Aorta (tissue), 5 donors: ENCODE data around the gene MRTFA. TPM values are rescaled to one million over a fixed set of nuclear protein-coding genes. Genes with fewer than 3 reads are reported as not detected.
A peak's percentile ranks its signal among the peaks of the same experiment; 100 is the strongest.

Experiments used
- ATAC-seq: fragments of 200-7000 bp; cut with Tn5 transposase; one replicate; pipeline ENCODE4 v1.9.1; 2022; ENCODE audit warnings: moderate library complexity; ENCODE audit not compliant: low FRiP score
- DNase-seq, 2 donors: peaks; one replicate each; pipeline ENCODE4 v3.0.0-alpha.2; 2020
- H3K27ac ChIP-seq, 2 donors: one replicate each; pipeline ENCODE4 v1.5.1; 2013; ENCODE audit warnings: low read length in 2 of 2, mild to moderate bottlenecking in 2 of 2, moderate library complexity in 2 of 2, control low read depth in 1 of 2, inconsistent platforms in 1 of 2, low read depth in 1 of 2
- H3K27me3 ChIP-seq, 2 donors: one replicate each; pipeline ENCODE4 v1.6.1; 2013; ENCODE audit warnings: control low read depth in 1 of 2, low read length in 1 of 2, mild to moderate bottlenecking in 1 of 2, moderate library complexity in 1 of 2; ENCODE audit not compliant: insufficient read depth in 2 of 2, control insufficient read depth in 1 of 2
- H3K36me3 ChIP-seq, 2 donors: one replicate each; pipeline ENCODE4 v1.6.1; 2013; ENCODE audit warnings: control low read depth in 1 of 2, low read length in 1 of 2, mild to moderate bottlenecking in 1 of 2; ENCODE audit not compliant: insufficient read depth in 2 of 2, control insufficient read depth in 1 of 2
- H3K4me1 ChIP-seq, 2 donors: one replicate each; pipeline ENCODE4 v1.6.1; 2013; ENCODE audit warnings: low read length in 2 of 2, control low read depth in 1 of 2, mild to moderate bottlenecking in 1 of 2, moderate library complexity in 1 of 2; ENCODE audit not compliant: insufficient read depth in 2 of 2, control insufficient read depth in 1 of 2
- H3K4me3 ChIP-seq, 2 donors: one replicate each; pipeline ENCODE4 v1.5.1; 2013; ENCODE audit warnings: low read length in 2 of 2, control low read depth in 1 of 2, mild to moderate bottlenecking in 1 of 2
- H3K9me3 ChIP-seq: one replicate; pipeline ENCODE4 v1.6.1; 2013; ENCODE audit warnings: mild to moderate bottlenecking, low read length; ENCODE audit not compliant: control insufficient read depth
- WGBS, 2 donors: extraction: QIAGEN DNeasy Blood & Tissue Kit; methylation state at CpG; one replicate each; pipeline ENCODE4 v1.1.7; 2013; 5-methylcytosine and 5-hydroxymethylcytosine counted together
- intact Hi-C, 2 donors: fragments of 100-400 bp; cut with DNase I; formaldehyde crosslinking; loops; one replicate each; pipeline versions ENCODE4 v1.14.2 to v1.15.0; 2022
- polyA plus RNA-seq, 2 donors: library from polyadenylated mRNA; stranded (reverse); fragments of 200-250 nt; gene quantifications; one replicate each; pipeline ENCODE4 v1.2.3, GENCODE V29; 2013
- total RNA-seq, 2 donors: library from RNA; stranded (reverse); fragmentation: NEBNext Ultra II Directional; extraction: Animal tissue kit (Norgen Biotek cat#: 25700); gene quantifications; one replicate each; pipeline ENCODE4 v1.2.1, GENCODE V29; 2021
- donor health status: healthy with polysubstance abuse.
- donor health status: Bipolar disorder and iron deficiency.
- donor health status: DM: no; HTN: no; CAD: no.
- donor health status: DM: no; HTN: no; CAD: no.
- donor health status: DM: yes; HTN: yes; CAD: no.

The MRTFA gene
- total and polyA plus RNA-seq, 4 donors = 12.9 to 77.4 (median 51.9) TPM

GRCh38 chr22:40452730-40453487, 183.6 kb downstream of the MRTFA start:
- DNase-seq = no peak
- intact Hi-C loops = loop anchor here in 1 of 2 donors (5.0 kb wide), 1 partner anchor 34 kb away; no protein-coding TSS in a partner anchor
- 90 to 91% methylated on average over 11 of the region's 11 CpGs for WGBS, 2 donors
- ATAC-seq = no peak
- peaks cover 2 to 11% of the 10 kb centered on the region in 2 donors for H3K4me1 ChIP-seq
- H3K9me3 ChIP-seq = no peaks in the 10 kb centered on the region
- no peaks in the 10 kb centered on the region for H3K27me3 ChIP-seq
- H3K27ac ChIP-seq = no peak overlapping the region
- no peaks in the 10 kb centered on the region for H3K36me3 ChIP-seq
- no peak overlapping the region for H3K4me3 ChIP-seq

GRCh38 chr22:40451210-40451609, 185.3 kb downstream of the MRTFA start:
- intact Hi-C loops = loop anchor here in 1 of 2 donors (5.0 kb wide), 1 partner anchor 36 kb away; no protein-coding TSS in a partner anchor
- H3K9me3 ChIP-seq = no peaks in the 10 kb centered on the region
- no peaks in the 10 kb centered on the region for H3K27me3 ChIP-seq
- no peak for DNase-seq
- no peak overlapping the region for H3K4me3 ChIP-seq
- H3K27ac ChIP-seq = no peak overlapping the region
- WGBS, 2 donors = 32 to 44% methylated on average over 8 of the region's 8 CpGs
- no peak for ATAC-seq
- H3K4me1 ChIP-seq = peaks cover 5 to 11% of the 10 kb centered on the region in 2 donors
- no peaks in the 10 kb centered on the region for H3K36me3 ChIP-seq

- Histone ChIP-seq H3K27ac (no peak overlapping the region), H3K4me3 (no peak overlapping the region), H3K4me1 (peaks cover 5 to 11% of the 10 kb centered on the region in 2 donors), H3K27me3 (no peaks in the 10 kb centered on the region), H3K9me3 (no peaks in the 10 kb centered on the region), H3K36me3 (no peaks in the 10 kb centered on the region)
- 6 to 10% methylated on average over 3 of the region's 3 CpGs for WGBS, 2 donors
- no peak for ATAC-seq
- DNase-seq = no peak
- intact Hi-C loops = loop anchor here in 1 of 2 donors (5.0 kb wide), 1 partner anchor 37 kb away; no protein-coding TSS in a partner anchor
Measured at GRCh38 chr22:40450616-40451015, 185.9 kb downstream of the MRTFA start.

GRCh38 chr22:40449676-40450035, 186.9 kb downstream of the MRTFA start:
- peaks cover 4 to 11% of the 10 kb centered on the region in 2 donors for H3K4me1 ChIP-seq
- ATAC-seq = no peak

GRCh38 chr22:40446203-40446602, 190.3 kb downstream of the MRTFA start:
- 97 to 98% methylated on average over 1 of the region's 1 CpG for WGBS, 2 donors

More at GRCh38 chr22:40449676-40450035, 186.9 kb downstream of the MRTFA start:
- no peaks in the 10 kb centered on the region for H3K27me3 ChIP-seq
- H3K36me3 ChIP-seq = no peaks in the 10 kb centered on the region
- no peak overlapping the region for H3K4me3 ChIP-seq
- no peaks in the 10 kb centered on the region for H3K9me3 ChIP-seq
- peak overlapping the region in 1 of 2 donors; percentile 10 for H3K27ac ChIP-seq
- intact Hi-C loops = loop anchor here (5.0 kb wide), 2 partner anchors 38 to 43 kb away; no protein-coding TSS in a partner anchor
- no peak for DNase-seq

GRCh38 chr22:40444178-40444831, 192.2 kb downstream of the MRTFA start:
- intact Hi-C loops = no loop called here
- Histone ChIP-seq H3K9me3 (no peaks in the 10 kb centered on the region), H3K27me3 (no peaks in the 10 kb centered on the region), H3K4me1 (peaks cover 4 to 8% of the 10 kb centered on the region in 2 donors), H3K27ac (no peak overlapping the region), H3K36me3 (peaks cover 0 to 3% of the 10 kb centered on the region in 2 donors), H3K4me3 (no peak overlapping the region)
- no peak for DNase-seq
- WGBS, 2 donors = 92 to 93% methylated on average over 7 of the region's 7 CpGs
- ATAC-seq = no peak

More at GRCh38 chr22:40446203-40446602, 190.3 kb downstream of the MRTFA start:
- ATAC-seq (no peak), DNase-seq (no peak)
- intact Hi-C loops = loop anchor here in 1 of 2 donors (5.0 kb wide), 1 partner anchor 46 kb away; no protein-coding TSS in a partner anchor
- H3K36me3 ChIP-seq = no peaks in the 10 kb centered on the region
- H3K27ac ChIP-seq = no peak overlapping the region
- H3K4me3 ChIP-seq = no peak overlapping the region
- peaks cover 4 to 17% of the 10 kb centered on the region in 2 donors for H3K4me1 ChIP-seq
- no peaks in the 10 kb centered on the region for H3K27me3 ChIP-seq
- H3K9me3 ChIP-seq = no peaks in the 10 kb centered on the region

- no peak overlapping the region for H3K4me3 ChIP-seq
- H3K36me3 ChIP-seq = peaks cover 0 to 3% of the 10 kb centered on the region in 2 donors
- no peaks in the 10 kb centered on the region for H3K9me3 ChIP-seq
- intact Hi-C loops = no loop called here
- ATAC-seq = peak; percentile 71
- 53 to 56% methylated on average over 4 of the region's 4 CpGs for whole genome bisulfite sequencing, 2 donors
- no peak overlapping the region for H3K27ac ChIP-seq
- DNase-seq = peak; percentile 65 to 86
- peaks cover 4 to 6% of the 10 kb centered on the region in 2 donors for H3K4me1 ChIP-seq
- no peaks in the 10 kb centered on the region for H3K27me3 ChIP-seq
Measured at GRCh38 chr22:40443732-40444131, 192.8 kb downstream of the MRTFA start.

GRCh38 chr22:40441761-40442390, 194.6 kb downstream of the MRTFA start:
- peaks cover 0 to 9% of the 10 kb centered on the region in 2 donors for H3K4me1 ChIP-seq
- H3K4me3 ChIP-seq = no peak overlapping the region
- H3K27ac ChIP-seq = no peak overlapping the region
- no peaks in the 10 kb centered on the region for H3K27me3 ChIP-seq
- ATAC-seq = no peak
- no peaks in the 10 kb centered on the region for H3K9me3 ChIP-seq
- intact Hi-C loops = no loop called here
- H3K36me3 ChIP-seq = peaks cover 0 to 3% of the 10 kb centered on the region in 2 donors
- 96 to 97% methylated on average over 5 of the region's 5 CpGs for WGBS, 2 donors
- DNase-seq = no peak
